Lower leg skin (tissue), 3 donors: Measurements from ENCODE around the gene DSCAML1.

Source experiments
- CTCF ChIP-seq, 3 donors: fragments of 450-650 bp; IDR thresholded peaks; one replicate each; pipeline ENCODE4 v1.5.1; 2016; ENCODE audit warnings: antibody characterized with exemption in 3 of 3, mild to moderate bottlenecking in 3 of 3, moderate library complexity in 2 of 3
- POLR2A ChIP-seq, 2 donors: fragments of 450-650 bp; IDR thresholded peaks; one replicate each; pipeline ENCODE4 v1.6.1; 2016 to 2017; ENCODE audit warnings: antibody characterized with exemption in 2 of 2, mild to moderate bottlenecking in 1 of 2, moderate library complexity in 1 of 2

- TF ChIP-seq CTCF (IDR thresholded peaks at IDR 0.05), result no peak
- no peak for TF ChIP-seq POLR2A (IDR thresholded peaks at IDR 0.05)
These were observed 357.8 kb downstream of the DSCAML1 start for GRCh38 chr11:117439256-117439655.
